Coronary artery (tissue), 2 donors: ENCODE data around the gene SEMA3F.
"Not testable (repeated sequence)": the region's sequence is repeated elsewhere in the genome, so short reads cannot be mapped to it uniquely, and the experiment has no call there.

Experiments
- DNase-seq: peaks from one replicate; pipeline ENCODE4 v3.0.0-alpha.2; 2017; ENCODE audit warnings: low spot score
- H3K27ac ChIP-seq, 2 donors: fragments of 200-600 bp; sonication (generic); one replicate each; pipeline ENCODE4 v1.5.1; 2016 to 2019
- H3K4me3 ChIP-seq: fragments of 200-600 bp; sonication (generic); 2 replicates; pipeline ENCODE4 v1.5.1; 2016; ENCODE audit warnings: mild to moderate bottlenecking, moderate library complexity
- TF ChIP-seq, protein P1 (sequence below): fragments of 200-600 bp; sonication (generic); IDR thresholded peaks from one replicate; pipeline ENCODE4 v1.5.1; 2019; ENCODE audit warnings: antibody characterized with exemption

The SEMA3F gene

DNA sequence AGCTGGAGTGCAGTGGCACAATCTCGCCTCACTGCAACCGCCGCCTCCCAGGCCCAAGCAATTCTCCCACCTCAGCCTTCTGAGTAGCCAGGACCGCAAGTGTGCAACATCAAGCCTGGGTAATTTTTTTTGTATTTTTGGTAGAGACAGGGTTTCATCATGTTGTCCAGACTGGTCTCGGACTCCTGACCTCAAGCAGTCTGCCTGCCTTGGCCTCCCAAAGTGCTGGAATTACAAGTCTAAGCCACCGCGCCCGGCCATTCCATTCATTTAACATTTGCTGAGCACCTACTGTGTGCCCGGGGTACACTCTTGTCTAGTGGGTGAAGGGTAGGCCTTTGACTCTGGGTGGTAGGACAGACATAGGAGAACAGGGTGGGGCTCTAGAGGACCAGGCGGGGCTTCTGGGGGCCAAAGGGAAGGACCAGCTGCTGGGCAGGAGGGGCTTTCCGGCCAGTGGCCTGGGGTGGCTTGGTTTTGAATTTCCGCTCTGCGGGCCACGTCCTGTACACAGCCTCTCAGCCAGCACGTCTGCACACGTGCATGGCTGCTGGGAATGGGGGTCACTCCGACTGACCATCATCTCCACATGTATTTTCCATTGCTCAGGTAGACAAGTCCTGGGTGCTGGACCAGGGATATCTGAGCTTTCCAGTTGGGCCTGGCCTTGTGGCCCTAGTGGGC lies 52.4 kb downstream of the SEMA3F start:
- TF ChIP-seq, protein P1, sequence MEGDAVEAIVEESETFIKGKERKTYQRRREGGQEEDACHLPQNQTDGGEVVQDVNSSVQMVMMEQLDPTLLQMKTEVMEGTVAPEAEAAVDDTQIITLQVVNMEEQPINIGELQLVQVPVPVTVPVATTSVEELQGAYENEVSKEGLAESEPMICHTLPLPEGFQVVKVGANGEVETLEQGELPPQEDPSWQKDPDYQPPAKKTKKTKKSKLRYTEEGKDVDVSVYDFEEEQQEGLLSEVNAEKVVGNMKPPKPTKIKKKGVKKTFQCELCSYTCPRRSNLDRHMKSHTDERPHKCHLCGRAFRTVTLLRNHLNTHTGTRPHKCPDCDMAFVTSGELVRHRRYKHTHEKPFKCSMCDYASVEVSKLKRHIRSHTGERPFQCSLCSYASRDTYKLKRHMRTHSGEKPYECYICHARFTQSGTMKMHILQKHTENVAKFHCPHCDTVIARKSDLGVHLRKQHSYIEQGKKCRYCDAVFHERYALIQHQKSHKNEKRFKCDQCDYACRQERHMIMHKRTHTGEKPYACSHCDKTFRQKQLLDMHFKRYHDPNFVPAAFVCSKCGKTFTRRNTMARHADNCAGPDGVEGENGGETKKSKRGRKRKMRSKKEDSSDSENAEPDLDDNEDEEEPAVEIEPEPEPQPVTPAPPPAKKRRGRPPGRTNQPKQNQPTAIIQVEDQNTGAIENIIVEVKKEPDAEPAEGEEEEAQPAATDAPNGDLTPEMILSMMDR: no peak
- no peak overlapping the region for H3K27ac ChIP-seq
- DNase-seq: no peak
- H3K4me3 ChIP-seq: no peak overlapping the region

DNA sequence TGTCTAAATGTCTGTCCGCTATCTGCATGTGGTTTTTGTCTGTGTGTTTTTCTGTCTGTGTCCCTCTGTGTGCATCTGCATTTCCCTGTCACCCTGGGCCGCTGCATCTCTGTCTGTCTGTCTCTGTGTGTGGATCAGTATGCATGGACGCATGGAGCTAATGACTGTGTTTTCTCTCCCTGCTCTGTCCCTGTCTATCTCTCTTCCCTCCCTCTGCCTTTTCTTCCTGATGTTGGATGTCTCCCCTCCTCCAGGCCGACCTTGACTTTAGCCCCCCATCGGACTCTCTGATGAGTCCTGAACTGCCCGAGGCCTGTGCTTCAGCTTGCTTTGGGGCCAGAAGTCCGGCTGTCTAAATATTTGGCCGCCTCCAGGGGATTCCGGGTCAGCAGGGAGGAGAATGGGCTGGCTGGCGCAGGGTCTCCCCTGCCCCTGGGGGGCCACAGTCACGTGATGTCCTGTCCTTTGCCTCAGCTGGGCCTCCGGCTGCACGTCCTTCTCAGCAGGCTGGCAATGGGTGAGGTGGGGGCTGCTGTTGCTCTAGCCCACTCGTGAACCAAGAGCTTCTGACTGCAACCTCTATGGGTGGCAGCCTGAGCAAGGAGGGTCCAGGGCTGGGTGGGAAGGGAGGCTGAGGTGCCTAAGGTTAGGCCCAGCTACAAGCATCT lies 53.7 kb downstream of the SEMA3F start:
- TF ChIP-seq, protein P1: no peak
- no peak for DNase-seq
- Histone ChIP-seq H3K4me3 (no peak overlapping the region), H3K27ac (no peak overlapping the region)

DNA sequence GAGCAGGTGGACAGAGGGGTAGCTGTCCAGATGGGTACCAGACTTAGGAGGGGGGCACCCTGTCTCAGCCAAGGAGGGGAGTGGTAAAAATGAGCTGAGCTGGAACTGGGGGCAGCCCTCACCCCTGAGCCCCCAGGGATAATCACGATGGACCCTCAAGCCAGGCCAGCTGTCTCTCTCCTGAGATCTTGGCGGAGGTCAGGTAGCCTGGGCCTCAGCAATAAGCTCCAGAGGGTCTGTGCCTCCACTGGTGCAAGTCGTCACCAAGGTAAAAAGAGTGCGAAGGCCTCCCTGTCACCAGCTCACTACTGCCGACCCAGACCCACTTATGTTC lies 55.0 kb downstream of the SEMA3F start:
- no peak for DNase-seq
- H3K27ac ChIP-seq: no peak overlapping the region
- TF ChIP-seq, protein P1: no peak
- no peak overlapping the region for H3K4me3 ChIP-seq

DNA sequence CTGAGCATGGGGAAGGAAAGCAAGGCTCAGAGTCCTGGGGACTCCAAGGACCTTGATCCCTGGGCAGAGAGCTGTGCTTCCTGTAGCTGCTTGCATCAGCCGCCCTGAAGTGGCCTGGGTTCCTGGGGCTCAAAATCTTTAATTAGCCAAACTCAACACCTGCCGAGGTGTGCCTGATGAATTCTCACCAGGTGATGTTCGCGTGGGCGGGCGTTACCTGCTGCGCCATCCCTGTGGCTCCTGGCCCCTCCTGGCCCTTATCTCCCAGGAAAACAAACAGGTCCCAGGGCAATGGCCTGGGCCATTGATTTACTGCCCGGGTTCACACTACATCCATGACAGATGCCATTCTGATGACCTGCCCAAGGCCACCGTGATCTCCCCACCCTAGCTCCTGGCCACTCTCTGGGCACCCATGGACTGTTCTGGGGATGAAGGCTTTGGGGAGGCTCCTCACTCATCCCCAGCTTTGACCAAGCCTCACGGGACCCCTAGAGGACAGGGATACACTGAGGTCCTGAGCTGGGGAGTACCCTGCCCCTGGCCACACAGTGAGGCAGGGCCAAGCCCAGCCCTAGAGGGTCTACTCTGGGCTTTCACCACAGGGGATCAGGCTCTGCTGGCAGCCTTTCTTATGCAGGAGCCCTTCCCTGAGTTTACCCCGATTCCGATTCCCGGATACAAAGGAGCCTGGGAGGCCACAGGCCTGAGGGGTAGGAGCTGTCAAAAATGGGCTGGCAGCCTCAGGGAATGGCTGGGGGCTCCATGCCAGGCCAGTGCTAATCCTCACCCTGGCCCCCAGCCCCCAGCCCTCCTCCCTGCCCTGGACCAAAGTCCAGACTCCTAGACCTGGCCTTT lies 55.6 kb downstream of the SEMA3F start:
- Histone ChIP-seq H3K27ac (no peak overlapping the region), H3K4me3 (no peak overlapping the region)
- no peak for DNase-seq
- TF ChIP-seq, protein P1: no peak

DNA sequence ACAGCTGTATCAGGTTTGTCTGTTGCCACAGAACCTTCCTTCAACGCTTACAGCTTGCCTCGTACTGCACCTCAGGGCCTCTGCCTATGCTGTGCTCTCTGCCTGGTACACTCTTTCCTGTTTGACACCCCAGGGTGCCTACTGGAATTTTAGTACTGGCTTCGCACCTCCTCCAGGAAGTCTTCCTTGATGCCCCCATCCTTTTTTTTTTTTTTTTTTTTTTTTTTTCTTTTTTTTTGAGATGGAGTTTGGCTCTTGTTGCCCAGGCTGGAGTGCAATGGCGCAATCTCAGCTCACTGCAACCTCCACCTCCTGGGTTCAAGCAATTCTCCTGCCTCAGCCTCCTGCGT lies 56.2 kb downstream of the SEMA3F start:
- not testable (repeated sequence) for H3K27ac ChIP-seq, DNase-seq, H3K4me3 ChIP-seq

DNA sequence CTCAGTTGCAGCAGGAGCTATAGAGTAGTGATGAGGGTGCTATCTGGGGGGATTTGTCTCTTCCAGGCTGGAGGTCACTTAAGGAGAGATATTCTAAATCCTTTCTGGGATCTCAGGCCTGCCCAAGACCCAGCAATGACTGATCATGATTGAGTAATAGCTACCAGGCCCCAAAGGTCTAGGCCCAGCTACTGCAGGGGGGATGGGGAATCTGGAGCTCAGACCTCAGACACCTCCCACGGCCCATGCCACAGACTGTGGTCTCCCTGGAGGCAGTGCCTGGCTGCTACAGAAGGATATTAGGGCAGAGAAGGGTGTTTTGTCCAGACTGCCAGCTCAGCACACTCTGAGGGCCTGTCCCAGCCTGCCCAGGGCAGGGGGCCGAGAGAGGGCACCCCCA lies 56.8 kb downstream of the SEMA3F start:
- no peak overlapping the region for H3K27ac ChIP-seq
- TF ChIP-seq, protein P1: no peak
- no peak for DNase-seq
- no peak overlapping the region for H3K4me3 ChIP-seq

DNA sequence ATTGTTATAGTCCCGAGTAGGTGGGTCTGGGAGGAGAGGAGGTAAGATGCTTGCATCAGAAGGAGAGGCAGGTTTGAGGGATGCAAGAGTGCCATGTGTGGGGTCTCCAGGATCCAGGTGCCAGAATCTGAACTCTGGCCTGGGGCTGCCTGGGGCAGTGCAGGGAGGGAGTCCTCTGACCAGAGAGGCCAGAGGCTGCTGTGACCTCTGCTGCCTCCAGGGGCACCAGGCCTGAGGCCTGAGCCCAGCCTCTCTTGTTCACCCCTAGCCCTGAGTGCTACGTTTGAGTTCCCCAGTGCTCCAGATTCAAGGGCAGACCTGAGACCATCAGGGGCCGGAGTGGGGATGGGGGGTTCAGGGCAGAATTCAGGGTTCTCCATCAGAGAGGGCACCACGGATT lies 57.4 kb downstream of the SEMA3F start:
- no peak for DNase-seq
- no peak overlapping the region for H3K4me3 ChIP-seq
- no peak overlapping the region for H3K27ac ChIP-seq
- TF ChIP-seq, protein P1: no peak
